ENCODE measurements around the gene DDX20.
"Not testable (repeated sequence)": the region's sequence is repeated elsewhere in the genome, so short reads cannot be mapped to it uniquely, and the experiment has no call there.

DDX20 gene

DNA sequence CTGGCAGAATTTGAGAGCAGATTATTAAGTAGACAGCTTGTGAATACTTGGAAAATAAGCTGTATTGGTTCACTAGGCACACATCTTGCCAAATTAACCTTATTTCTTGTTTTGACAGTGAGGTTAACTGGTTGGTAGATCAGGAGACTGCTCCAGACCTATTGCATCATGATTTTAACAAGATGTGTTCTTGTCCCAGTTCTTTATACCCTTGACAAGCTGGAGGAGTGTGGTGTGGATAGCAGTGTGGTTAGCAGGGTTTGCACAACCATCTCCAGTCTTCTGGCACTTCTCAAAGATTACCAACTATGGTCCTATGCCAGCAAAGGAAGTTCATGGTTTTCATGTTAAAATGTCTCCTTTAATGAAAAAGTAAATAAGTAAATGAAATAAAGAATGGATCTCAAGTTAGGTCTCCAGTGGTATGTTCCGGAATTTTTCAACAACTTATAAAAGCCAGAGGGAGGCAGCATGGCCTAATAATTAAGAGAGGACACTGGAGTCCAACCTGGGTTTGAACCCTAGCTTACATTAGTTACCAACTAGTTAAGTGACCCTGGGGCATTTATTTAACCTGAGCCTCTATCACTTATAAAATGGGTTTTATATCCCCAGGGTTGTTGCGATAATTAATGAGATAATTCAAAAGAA lies 34.1 kb downstream of the DDX20 start:
- peak; percentile 80 for DNase-seq (ENCODE audit: low read depth)

DNA sequence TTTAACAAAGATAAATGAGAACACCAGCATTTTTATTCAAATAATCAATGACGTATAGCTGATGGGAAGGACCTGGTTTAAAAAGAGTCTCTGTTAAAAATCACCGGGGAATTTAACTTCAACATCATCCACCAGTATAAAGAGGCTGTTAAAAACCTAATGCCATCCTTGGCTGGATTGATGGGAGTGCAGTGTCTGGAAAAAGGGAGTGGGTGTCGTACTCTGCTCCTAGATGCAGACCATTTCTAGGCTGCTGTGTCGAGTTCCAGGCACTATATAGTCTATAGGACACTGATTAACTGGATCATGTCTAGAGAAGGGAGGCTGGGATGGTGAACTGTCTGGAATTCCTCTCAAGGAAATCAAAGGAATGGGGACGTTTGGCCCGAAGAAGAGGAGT lies 36.1 kb downstream of the DDX20 start:
- DNase-seq (ENCODE audit: low read depth): no peak

DNA sequence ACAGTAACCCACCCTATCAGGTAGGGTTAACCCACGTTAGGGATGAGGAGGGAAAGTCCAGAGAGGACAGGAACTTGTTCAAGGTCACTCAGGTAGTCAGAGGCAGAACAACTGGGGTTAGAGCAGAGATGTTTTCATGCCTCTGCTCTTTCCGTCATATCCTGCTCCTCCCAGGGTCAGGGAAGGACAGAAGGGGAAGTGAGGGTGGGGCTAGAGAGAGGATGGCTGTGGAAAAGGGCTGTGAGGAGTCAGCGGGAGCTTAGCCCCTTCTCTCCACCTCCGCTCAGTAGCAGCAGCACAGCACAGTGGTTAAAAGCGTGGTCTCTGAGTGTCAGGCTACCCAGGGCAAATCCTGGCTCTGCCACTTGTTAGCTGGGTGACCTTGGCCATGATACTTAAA lies 36.5 kb downstream of the DDX20 start:
- DNase-seq (ENCODE audit: low read depth): no peak

DNA sequence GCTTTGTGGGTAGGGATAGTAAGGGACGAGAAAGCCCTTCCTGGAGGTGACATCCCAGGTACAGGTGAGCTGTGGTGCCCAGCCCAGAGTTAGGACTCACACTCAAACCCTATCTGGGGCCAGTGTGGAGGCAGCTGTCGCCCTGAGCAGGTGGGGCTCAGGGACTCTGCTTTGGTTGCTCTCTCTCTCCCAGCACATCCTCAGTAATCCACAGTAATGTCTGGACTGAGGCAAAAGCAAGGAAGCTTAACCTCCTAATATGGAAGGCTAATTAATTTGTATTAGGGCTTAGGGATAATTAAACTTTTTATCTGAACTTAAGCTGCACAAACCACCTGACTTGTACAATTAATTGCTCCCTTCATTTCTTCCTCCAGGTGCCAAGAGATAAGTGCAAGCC lies 38.2 kb downstream of the DDX20 start:
- DNase-seq (ENCODE audit: low read depth): no peak

DNA sequence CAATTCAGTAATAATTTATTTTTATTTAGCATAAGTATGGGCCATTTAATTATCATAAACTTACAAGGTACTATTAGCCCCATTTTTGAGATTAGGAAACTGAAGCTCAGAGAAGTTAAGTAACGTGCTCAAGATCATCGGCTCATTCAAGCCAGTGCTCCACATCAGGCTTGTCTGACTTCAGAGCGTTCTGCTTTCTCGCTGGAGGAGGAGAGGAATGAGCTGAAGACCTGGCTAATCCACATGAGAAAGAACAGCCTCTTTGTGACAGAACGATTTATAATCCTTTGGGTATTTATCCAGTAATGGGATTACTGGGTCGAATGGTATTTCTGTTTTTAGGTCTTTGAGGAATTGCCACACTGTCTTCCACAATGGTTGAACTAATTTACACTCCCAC lies 39.7 kb downstream of the DDX20 start:
- no peak for DNase-seq (ENCODE audit: low read depth)

DNA sequence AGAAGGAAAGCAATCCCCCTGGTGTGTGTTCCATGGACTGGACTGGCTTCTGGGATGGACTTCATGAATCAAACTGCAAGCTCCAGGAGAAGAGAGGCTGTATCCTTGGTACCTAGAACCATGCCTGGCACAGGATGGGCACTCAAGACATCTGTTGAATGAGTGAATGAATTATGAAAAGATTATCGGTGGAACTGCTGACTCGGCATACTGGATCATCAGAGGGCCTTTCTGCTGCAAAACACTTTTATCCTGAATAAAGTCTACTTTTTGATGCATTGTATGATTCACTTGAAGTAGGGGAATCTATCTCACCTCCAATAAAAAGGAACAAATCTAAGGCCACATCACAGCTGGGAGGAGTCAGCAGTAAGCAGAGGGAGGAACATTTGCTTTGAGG lies 42.9 kb downstream of the DDX20 start:
- DNase-seq (ENCODE audit: low read depth): no peak

DNA sequence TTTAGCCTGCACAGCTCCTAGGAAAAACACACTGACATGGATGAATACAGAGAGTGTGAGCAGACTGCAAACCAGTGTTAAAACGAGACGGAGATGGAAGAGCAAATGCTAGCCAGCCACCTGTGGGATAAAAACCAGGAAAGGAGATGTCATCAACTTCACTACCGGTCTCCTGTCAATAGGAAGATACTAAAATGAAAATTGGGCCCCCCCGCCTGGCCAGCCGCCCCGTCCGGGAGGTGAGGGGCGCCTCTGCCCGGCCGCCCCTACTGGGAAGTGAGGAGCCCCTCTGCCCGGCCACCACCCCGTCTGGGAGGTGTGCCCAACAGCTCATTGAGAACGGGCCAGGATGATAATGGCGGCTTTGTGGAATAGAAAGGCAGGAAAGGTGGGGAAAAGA lies 44.0 kb downstream of the DDX20 start:
- DNase-seq (ENCODE audit: low read depth): not testable (repeated sequence)

DNA sequence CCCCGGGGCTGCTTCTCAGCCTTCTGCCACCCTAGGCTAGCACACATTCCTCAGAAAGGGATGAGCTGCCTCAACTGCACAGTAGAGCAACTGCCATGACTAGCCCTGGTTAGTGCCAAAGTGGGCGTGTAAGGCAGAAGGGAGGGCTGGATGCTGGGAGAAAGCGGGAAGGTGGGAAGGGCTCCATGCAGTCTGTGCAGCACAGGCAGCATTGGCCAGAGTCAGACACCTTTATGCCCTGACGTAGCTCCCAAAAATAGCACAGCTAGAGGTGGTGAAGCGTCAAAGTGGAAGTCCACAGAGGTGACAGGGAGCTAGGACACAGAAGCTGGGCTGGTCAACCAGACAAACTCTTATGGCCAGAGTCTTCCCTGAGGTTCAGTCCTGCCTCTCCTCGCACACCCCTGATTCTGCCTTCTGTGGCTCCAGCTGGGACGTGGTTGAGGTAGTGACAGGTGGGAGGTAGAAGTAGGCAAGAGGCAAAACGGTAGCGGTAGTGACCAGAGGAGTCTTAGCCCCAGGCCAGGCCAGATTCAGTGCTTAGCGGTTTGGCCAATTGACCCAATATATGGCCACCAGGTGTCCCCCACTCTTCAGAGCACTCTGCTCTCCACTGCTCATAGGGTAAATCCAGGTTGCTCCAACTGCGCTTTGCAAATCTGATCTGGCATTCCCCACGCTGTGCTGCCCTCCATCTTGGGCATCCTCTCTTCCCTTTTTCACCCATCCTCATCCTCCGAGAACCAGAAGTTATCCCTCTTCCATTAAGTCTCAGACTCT lies 45.6 kb downstream of the DDX20 start:
- DNase-seq (ENCODE audit: low read depth): no peak

DNA sequence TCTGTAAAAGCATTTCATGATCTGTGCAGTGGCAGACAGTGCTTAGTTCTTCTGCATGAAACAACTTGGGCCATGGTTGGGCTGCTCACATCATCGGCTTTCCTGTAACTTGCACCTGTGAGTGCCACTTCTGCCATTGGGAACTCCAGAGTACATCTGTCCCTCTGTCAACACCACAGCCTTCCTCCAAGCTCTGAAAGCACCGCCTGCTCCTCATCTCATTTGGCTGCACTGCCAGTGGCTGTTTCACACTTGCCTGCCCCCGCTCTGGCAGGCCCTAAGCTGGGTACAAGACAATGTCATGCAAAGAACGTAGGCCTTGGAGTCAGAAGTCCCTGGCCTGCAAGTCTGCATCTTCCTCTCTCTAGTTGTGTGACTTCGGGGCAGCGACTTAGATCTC lies 46.4 kb downstream of the DDX20 start:
- DNase-seq (ENCODE audit: low read depth): no peak

DNA sequence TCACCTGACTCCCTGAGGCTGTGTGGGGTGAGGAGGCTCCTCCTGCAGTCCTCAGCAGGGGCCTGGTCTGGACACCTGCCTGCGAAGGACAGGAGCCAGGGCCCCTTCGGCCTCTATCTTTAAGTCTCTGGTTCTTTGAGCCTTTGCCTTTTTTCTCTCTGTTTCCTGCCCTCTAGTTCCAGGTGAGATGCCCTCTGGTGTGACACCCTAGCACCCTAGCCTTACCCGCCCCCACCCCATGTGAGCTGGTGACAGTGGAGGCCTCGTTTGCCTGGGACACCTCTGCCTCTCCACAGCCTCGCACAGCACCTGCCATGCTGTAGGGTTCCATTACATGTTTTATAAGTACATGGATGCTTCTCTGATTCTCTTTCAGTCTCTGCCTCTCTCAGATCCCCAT lies 47.3 kb downstream of the DDX20 start:
- no peak for DNase-seq (ENCODE audit: low read depth)

DNA sequence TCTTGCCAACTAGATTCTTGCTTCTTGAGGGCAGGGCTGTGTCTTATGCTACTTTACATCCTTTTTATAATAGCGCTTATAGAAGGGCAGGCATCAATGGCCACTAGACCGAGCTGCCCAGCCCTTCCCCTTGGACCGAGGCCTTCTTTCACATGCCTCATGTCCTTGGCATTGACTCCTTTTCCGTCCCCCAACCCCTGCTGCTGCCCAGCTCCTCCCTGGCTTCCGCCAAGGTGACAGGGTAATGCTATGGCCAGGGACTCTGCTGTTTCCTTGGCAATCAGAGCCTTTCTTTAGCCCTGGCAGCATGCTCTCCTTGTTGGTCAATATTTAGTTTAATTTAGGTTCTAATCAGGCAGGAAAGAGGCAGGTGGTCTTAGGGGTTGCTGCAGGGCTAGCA lies 48.2 kb downstream of the DDX20 start:
- DNase-seq (ENCODE audit: low read depth): no peak

DNA sequence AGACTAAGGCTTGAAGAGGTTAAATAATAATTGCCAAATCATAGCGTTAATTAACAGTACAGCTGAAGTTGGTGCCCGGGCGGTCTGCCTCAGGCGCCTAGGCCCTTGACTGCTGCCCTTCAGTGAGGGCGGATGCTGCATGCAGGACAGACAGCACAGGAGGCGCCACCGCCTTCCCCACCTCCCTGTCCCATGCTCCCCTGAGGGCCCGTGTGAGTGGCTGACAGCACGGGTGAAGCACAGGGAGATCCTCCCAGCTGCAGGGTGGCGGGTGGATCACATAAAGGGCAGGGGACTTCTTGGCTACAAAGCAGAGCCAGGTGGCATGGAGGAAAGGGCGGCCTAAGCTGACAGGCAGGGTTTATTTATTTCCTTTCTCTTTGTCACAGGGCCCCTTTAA lies 49.1 kb downstream of the DDX20 start:
- no peak for DNase-seq (ENCODE audit: low read depth)

DNA sequence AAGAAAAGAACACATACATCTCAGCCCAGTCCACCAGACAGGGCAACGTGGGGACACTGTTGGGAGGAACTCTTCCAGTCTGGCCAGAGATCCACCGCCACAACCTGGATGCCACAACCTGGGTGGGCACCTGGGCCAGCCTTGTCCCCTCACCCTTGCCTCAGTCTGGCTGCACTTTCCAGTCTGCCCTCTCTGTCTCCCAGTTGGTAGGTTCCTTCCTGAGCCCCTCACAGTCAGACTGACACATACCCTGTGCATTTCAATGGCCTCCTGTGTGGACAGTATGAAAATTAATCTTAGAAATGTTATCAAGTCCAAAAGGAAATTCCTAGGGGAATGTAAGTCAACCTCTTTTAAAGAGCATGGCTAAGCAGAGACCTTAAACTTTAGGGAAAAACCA lies 49.5 kb downstream of the DDX20 start:
- no peak for DNase-seq (ENCODE audit: low read depth)

DNA sequence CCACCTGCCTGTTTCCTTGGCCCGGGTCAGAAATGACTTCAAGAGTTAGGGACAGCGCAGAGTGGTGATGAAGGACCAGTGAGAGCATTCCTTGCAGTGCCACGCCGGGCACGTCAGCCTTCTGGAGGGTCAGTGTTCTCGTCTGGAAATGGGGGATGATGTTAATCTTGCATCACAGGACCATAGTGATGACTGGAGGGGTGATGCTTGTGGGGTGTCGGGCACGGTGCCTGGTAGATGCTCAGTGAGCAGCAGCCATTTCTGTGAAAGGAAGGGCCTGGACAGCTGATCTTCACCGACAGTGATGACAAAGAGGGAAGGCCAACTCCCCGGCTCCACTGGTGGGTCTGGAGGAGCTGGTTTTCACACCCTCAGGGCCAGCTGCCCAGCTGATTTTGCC lies 56.2 kb downstream of the DDX20 start:
- DNase-seq (ENCODE audit: low read depth): no peak

DNA sequence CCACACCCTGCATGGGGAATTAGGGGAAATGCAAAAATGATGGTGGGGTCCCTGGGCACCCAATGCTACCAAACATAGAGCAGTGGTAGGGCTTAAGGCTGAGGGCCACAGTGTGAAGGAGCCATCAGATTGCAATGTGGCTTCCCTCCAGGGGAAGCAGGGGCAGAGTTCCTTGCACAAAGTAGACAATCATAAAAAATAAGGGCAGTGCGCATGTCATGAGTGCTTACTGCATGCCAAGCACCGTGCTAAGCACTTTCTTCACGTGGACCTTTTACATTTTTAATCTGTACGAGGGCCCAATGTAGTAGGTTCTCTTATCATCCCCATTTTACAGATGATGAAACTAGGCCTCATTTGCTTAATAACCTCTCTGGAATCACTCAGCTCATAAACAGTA lies 56.6 kb downstream of the DDX20 start:
- no peak for DNase-seq (ENCODE audit: low read depth)

DNA sequence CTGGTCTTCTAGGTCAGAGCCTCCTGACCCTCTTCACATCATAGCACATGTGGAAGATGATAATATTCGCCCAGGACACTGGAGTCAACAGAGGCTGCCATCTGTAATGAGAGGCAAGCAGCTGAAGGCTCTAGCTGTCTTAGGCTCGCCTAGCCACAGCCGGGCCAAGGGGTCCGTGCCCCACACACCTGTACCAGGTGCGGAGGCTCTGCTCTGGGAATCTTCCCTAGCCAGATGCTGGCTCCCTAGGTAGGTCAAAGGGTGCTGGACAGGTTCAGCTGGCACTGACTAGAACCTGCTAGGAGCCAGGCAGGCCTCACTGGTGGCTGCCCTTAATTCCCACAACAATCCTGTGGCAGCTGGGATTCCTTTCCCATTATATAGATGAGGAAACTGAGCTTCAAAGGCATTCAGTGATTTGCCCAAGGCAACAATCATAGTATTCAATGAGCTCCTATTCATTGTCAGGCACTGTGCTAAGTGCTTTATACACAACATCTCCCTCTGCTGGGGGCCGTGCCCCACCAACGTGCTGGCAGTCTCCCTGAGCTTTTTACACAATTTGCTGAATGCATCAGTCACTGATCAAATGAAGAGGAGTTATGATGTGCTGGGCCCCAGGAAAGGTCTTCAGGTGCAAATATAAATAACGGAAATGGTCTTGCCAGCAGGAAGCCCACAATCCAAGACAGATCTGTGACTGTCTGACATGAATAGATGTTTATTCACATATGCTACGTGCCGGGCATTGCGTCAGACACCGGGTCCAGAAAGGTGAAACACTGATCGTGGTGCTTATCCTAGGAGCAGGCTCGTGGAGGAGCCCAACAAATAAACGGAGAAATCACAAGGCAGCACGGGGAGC lies 58.0 kb downstream of the DDX20 start:
- peak; percentile 24 for DNase-seq (ENCODE audit: low read depth)

DNA sequence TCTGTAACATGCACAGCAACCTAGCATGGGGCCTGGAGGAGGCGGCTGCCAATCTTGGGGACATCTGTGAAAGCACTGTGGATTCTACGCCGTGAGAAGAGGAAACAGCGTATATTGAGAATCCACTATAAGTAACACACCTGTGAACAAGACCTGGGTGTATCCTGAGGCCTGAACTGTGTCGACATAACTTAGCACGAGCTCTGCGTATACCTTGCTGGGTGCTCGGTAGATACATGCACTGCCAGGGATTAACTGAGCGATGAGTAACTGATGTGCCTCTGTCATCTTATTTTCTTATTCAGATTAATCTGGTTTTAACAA lies 58.6 kb downstream of the DDX20 start:
- no peak for DNase-seq (ENCODE audit: low read depth)

DNA sequence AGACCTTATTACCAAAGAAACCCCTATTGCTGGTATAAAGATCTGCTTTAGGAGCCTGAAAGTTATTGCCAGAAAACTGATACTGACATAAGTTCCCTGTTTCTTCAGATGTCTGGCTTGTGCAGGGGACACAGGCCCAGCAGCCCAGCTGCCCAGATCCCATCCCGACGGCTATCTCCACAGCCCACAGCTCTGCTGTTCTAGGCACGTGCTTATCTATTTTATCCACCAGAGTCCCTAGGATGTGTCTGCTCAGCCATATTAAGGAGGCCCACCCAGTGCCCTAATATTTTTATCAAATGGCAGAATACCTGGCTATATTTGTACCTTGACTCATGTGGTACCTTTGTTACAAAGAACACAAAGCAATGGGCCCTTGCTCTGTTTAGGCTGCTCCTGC lies 58.9 kb downstream of the DDX20 start:
- no peak for DNase-seq (ENCODE audit: low read depth)
